H54 (cell line): ENCODE measurements around the gene CLCN6.
A peak's percentile ranks its signal among the peaks of the same experiment; 100 is the strongest.
"Not testable (repeated sequence)": the region's sequence is repeated elsewhere in the genome, so short reads cannot be mapped to it uniquely, and the experiment has no call there.

ENCODE experiments used
- DNase-seq: peaks from one replicate; pipeline ENCODE4 v3.0.0; 2011; ENCODE audit warnings: low spot score, mixed read lengths; ENCODE audit not compliant: insufficient read length
- FAIRE-seq: peaks from 3 replicates; lab custom pipeline; 2011; peaks lifted over from hg19 to GRCh38; lab: Jason Lieb, UNC
- POLR2A ChIP-seq: IDR thresholded peaks from 2 replicates; pipeline ENCODE4 v1.6.1; 2011; ENCODE audit warnings: low read depth, mild to moderate bottlenecking, low read length

Gene CLCN6

GRCh38 chr1:11794446-11795237 is 11.3 kb upstream of the CLCN6 start:
- DNase-seq (no peak), FAIRE-seq (no peak)
- no peak for TF ChIP-seq POLR2A

GRCh38 chr1:11795238-11795890 is 10.6 kb upstream of the CLCN6 start:
- TF ChIP-seq POLR2A: no peak
- FAIRE-seq (no peak), DNase-seq (no peak)

- no peak for FAIRE-seq
- TF ChIP-seq POLR2A: no peak
- DNase-seq: no peak
These were observed 9.8 kb upstream of the CLCN6 start for GRCh38 chr1:11796036-11796828.

- FAIRE-seq (no peak), DNase-seq (no peak)
- TF ChIP-seq POLR2A: no peak
These were observed 8.3 kb upstream of the CLCN6 start for GRCh38 chr1:11797525-11798216.

- FAIRE-seq (no peak), DNase-seq (no peak)
- no peak for TF ChIP-seq POLR2A
These were observed 6.9 kb upstream of the CLCN6 start for GRCh38 chr1:11799099-11799498.

- no peak for TF ChIP-seq POLR2A
- no peak for DNase-seq
- no peak for FAIRE-seq
These were observed 6.1 kb upstream of the CLCN6 start for GRCh38 chr1:11799896-11800295.

- TF ChIP-seq POLR2A: no peak
- DNase-seq (no peak), FAIRE-seq (no peak)
These were observed 5.6 kb upstream of the CLCN6 start for GRCh38 chr1:11800391-11800755.

GRCh38 chr1:11800756-11801433 is 5.1 kb upstream of the CLCN6 start:
- FAIRE-seq (no peak), DNase-seq (no peak)
- TF ChIP-seq POLR2A: no peak

GRCh38 chr1:11802616-11802972 is 3.4 kb upstream of the CLCN6 start:
- FAIRE-seq (no peak), DNase-seq (no peak)
- TF ChIP-seq POLR2A: no peak

- DNase-seq (no peak), FAIRE-seq (no peak)
- TF ChIP-seq POLR2A: peak; percentile 20; the same call in 1 of the 2 replicates
These were observed 2.8 kb upstream of the CLCN6 start for GRCh38 chr1:11802973-11803885.

- not testable (repeated sequence) for DNase-seq, FAIRE-seq
These were observed 1.9 kb upstream of the CLCN6 start for GRCh38 chr1:11803924-11804665.
